Metanephros (tissue), 1 donor: ENCODE data around the gene HACD2. TPM values are rescaled to one million over a fixed set of nuclear protein-coding genes. Genes with fewer than 3 reads are reported as not detected.

Experiments
- total RNA-seq: library from RNA; depleted of rRNA; stranded (reverse); fragments of >200 nt; gene quantifications from one replicate; pipeline ENCODE4 v1.2.3, GENCODE V29; 2014

The HACD2 gene
- total RNA-seq = 29.8 TPM

GRCh38 chr3:123584988-123585937, at the start of gene HACD2:
HACD2 (minus strand) TSS chr3:123585053; CDS start chr3:123585027, 26 bp downstream.

GRCh38 chr3:123448536-123449101, 136.2 kb downstream of the HACD2 start, which contains the start of gene ADCY5:
ADCY5 (minus strand) TSS chr3:123449090; CDS start chr3:123448545, 545 bp downstream.

Other genes with a start within 250 kb of the HACD2 start
- gene ADCY5, start 136.0 kb downstream of the HACD2 start, total RNA-seq = 17.2 TPM